Lower leg skin (tissue), 4 donors: Measurements from ENCODE around the gene TRIM17. TPM values are rescaled to one million over a fixed set of nuclear protein-coding genes. Genes with fewer than 3 reads are reported as not detected.

Source experiments
- DNase-seq, 2 donors: peaks; one replicate each; pipeline ENCODE4 v3.0.0-alpha.2; 2019; ENCODE audit warnings: low spot score in 2 of 2
- H3K4me3 ChIP-seq: fragments of 200-600 bp; sonication (generic); 2 replicates; pipeline ENCODE4 v1.5.1; 2017; ENCODE audit warnings: mild to moderate bottlenecking, low read depth; ENCODE audit not compliant: poor library complexity, severe bottlenecking
- CTCF ChIP-seq, 3 donors: fragments of 450-650 bp; IDR thresholded peaks; one replicate each; pipeline ENCODE4 v1.5.1; 2016; ENCODE audit warnings: antibody characterized with exemption in 3 of 3, mild to moderate bottlenecking in 3 of 3, moderate library complexity in 2 of 3
- POLR2A ChIP-seq, 2 donors: fragments of 450-650 bp; IDR thresholded peaks; one replicate each; pipeline ENCODE4 v1.6.1; 2016 to 2017; ENCODE audit warnings: antibody characterized with exemption in 2 of 2, mild to moderate bottlenecking in 1 of 2, moderate library complexity in 1 of 2
- WGBS, 2 donors: methylation state at CpG; one replicate each; pipeline ENCODE4 v1.1.5; 2018; 5-methylcytosine and 5-hydroxymethylcytosine counted together
- intact Hi-C: fragments of 100-400 bp; cut with DNase I; formaldehyde crosslinking; loops from one replicate; pipeline ENCODE4 v1.15.0; 2023; ENCODE audit warnings: low total_unique reads
- total RNA-seq, 4 donors: library from RNA; depleted of rRNA; stranded (reverse); fragments of >200 nt; gene quantifications; one replicate each; pipeline ENCODE4 v1.1.0, GENCODE V29; 2016

The TRIM17 gene
- total RNA-seq, 4 donors from 2014 or later, result 0.97 to 4.2 (median 1.8) TPM

- H3K4me3 ChIP-seq, result peak overlapping the region; percentile 49
- no peak for DNase-seq
- intact Hi-C loops, result no loop called here
- TF ChIP-seq POLR2A (IDR thresholded peaks at IDR 0.05) (no peak), CTCF (IDR thresholded peaks at IDR 0.05) (no peak)
- 15 to 16% methylated on average over 13 of the region's 13 CpGs for WGBS, 2 donors
Observed at GRCh38 chr1:228457017-228457395, 40.3 kb upstream of the TRIM17 start.

GRCh38 chr1:228456252-228457016, 39.8 kb upstream of the TRIM17 start:
- WGBS, 2 donors, result 70 to 73% methylated on average over 6 of the region's 6 CpGs
- TF ChIP-seq POLR2A (IDR thresholded peaks at IDR 0.05) (no peak), CTCF (IDR thresholded peaks at IDR 0.05) (no peak)
- intact Hi-C loops, result no loop called here
- no peak for DNase-seq
- no peak overlapping the region for H3K4me3 ChIP-seq

GRCh38 chr1:228455715-228456114, 39.1 kb upstream of the TRIM17 start:
- TF ChIP-seq CTCF (IDR thresholded peaks at IDR 0.05) (no peak), POLR2A (IDR thresholded peaks at IDR 0.05) (no peak)
- H3K4me3 ChIP-seq, result no peak overlapping the region
- DNase-seq, result peak in 1 of 2 donors; percentile 23
- intact Hi-C loops, result no loop called here
- WGBS, 2 donors, result 42 to 50% methylated on average over 1 of the region's 1 CpG

GRCh38 chr1:228454238-228454637, 37.6 kb upstream of the TRIM17 start:
- TF ChIP-seq POLR2A (IDR thresholded peaks at IDR 0.05) (no peak), CTCF (IDR thresholded peaks at IDR 0.05) (no peak)
- intact Hi-C loops, result no loop called here
- no peak overlapping the region for H3K4me3 ChIP-seq
- WGBS, 2 donors, result 83 to 94% methylated on average over 1 of the region's 1 CpG
- DNase-seq, result no peak

- WGBS, 2 donors, result 98 to 100% methylated on average over 3 of the region's 3 CpGs
- no peak for TF ChIP-seq POLR2A (IDR thresholded peaks at IDR 0.05)
- no peak for TF ChIP-seq CTCF (IDR thresholded peaks at IDR 0.05)
- H3K4me3 ChIP-seq, result no peak overlapping the region
- intact Hi-C loops, result no loop called here
- no peak for DNase-seq
Observed at GRCh38 chr1:228453614-228454013, 37.0 kb upstream of the TRIM17 start.
